Stimulated activated CD8-positive, alpha-beta memory T cell treated with anti-CD3 and anti-CD28 coated beads, Interleukin-7, amount 100 ng/mL, for 4 hours (primary cell): ENCODE measurements around the gene CBX4.
A peak's percentile ranks its signal among the peaks of the same experiment; 100 is the strongest.

Source experiments
- DNase-seq, 2 donors: peaks; one replicate each; pipeline ENCODE4 v3.0.0-alpha.2; 2020; ENCODE audit warnings: low read depth in 2 of 2

The CBX4 gene

GRCh38 chr17:79841369-79842135 lies 2.3 kb upstream of the CBX4 start:
- DNase-seq, result no peak

- no peak for DNase-seq
Observed at GRCh38 chr17:79840989-79841286, 1.7 kb upstream of the CBX4 start.

- no peak for DNase-seq
Observed at GRCh38 chr17:79840269-79840988, 1.2 kb upstream of the CBX4 start.

GRCh38 chr17:79838522-79839274 lies 542 bp downstream of the CBX4 start:
- DNase-seq, result peak in 1 of 2 donors; percentile 53

GRCh38 chr17:79837888-79838521 lies 1.2 kb downstream of the CBX4 start:
- DNase-seq, result no peak

- DNase-seq, result peak in 1 of 2 donors; percentile 36
Observed at GRCh38 chr17:79836972-79837887, 2.0 kb downstream of the CBX4 start.

- no peak for DNase-seq
Observed at GRCh38 chr17:79836510-79836971, 2.7 kb downstream of the CBX4 start.

GRCh38 chr17:79835953-79836509 lies 3.2 kb downstream of the CBX4 start:
- DNase-seq, result no peak

- DNase-seq, result no peak
Observed at GRCh38 chr17:79835470-79835899, 3.8 kb downstream of the CBX4 start.

GRCh38 chr17:79834565-79835469 lies 4.4 kb downstream of the CBX4 start:
- DNase-seq, result no peak

GRCh38 chr17:79833744-79834564 lies 5.3 kb downstream of the CBX4 start:
- no peak for DNase-seq

- DNase-seq, result no peak
Observed at GRCh38 chr17:79833110-79833450, 6.2 kb downstream of the CBX4 start.

- DNase-seq, result no peak
Observed at GRCh38 chr17:79832218-79833109, 6.8 kb downstream of the CBX4 start.

- DNase-seq, result no peak
Observed at GRCh38 chr17:79831265-79832217, 7.7 kb downstream of the CBX4 start.

- no peak for DNase-seq
Observed at GRCh38 chr17:79830763-79831264, 8.4 kb downstream of the CBX4 start.

- DNase-seq, result no peak
Observed at GRCh38 chr17:79830303-79830702, 8.9 kb downstream of the CBX4 start.
